GM12873 (cell line): ENCODE results near the gene CTBP2.

Experiments used
- TF ChIP-seq, protein P1 (sequence below): IDR thresholded peaks from 2 replicates; pipeline ENCODE4 v1.5.1; 2012; ENCODE audit warnings: low read depth, mild to moderate bottlenecking, moderate library complexity, low read length, control low read depth; ENCODE audit not compliant: insufficient read depth; ENCODE audit errors: missing control alignments

The CTBP2 gene

DNA sequence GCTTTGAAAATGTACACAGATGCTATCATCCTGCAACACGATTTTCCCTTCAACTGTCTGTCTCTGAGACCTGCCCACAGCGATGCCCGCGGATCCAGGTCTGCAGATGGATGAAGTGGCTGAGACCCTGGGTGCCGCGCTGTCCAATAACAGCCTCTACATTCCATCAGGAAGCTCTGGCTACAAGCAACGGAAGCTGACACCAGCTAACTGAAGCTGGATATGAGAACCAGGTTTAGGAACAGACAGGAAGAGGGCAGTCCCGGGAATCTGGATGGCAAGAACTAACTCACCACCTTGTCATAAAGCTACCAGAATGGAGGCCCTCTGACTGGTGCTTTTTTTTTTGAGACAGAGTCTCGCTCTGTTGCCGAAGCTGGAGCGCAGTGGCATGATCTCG lies 32.3 kb upstream of the CTBP2 start:
- TF ChIP-seq, protein P1, sequence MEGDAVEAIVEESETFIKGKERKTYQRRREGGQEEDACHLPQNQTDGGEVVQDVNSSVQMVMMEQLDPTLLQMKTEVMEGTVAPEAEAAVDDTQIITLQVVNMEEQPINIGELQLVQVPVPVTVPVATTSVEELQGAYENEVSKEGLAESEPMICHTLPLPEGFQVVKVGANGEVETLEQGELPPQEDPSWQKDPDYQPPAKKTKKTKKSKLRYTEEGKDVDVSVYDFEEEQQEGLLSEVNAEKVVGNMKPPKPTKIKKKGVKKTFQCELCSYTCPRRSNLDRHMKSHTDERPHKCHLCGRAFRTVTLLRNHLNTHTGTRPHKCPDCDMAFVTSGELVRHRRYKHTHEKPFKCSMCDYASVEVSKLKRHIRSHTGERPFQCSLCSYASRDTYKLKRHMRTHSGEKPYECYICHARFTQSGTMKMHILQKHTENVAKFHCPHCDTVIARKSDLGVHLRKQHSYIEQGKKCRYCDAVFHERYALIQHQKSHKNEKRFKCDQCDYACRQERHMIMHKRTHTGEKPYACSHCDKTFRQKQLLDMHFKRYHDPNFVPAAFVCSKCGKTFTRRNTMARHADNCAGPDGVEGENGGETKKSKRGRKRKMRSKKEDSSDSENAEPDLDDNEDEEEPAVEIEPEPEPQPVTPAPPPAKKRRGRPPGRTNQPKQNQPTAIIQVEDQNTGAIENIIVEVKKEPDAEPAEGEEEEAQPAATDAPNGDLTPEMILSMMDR, result no peak

DNA sequence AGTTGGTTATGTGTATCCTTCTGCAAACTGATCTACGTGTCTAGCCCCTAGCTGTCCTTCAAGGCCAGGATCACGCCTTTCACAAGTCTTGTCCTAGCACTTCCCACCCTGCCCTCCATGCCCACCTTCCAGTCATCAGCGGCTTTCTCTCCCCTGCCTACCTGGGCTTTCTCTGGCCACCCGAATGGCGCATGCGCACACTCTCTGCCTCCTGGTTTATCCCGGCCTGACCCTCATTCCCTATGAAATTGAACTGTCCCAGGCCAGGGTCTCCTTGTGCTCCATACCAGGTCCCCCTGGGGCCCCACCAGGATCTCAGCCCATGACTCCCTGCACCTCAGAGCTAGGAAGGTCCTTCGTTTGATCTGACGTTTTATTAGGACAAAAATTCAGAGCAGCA lies 31.6 kb upstream of the CTBP2 start:
- TF ChIP-seq, protein P1, result no peak

DNA sequence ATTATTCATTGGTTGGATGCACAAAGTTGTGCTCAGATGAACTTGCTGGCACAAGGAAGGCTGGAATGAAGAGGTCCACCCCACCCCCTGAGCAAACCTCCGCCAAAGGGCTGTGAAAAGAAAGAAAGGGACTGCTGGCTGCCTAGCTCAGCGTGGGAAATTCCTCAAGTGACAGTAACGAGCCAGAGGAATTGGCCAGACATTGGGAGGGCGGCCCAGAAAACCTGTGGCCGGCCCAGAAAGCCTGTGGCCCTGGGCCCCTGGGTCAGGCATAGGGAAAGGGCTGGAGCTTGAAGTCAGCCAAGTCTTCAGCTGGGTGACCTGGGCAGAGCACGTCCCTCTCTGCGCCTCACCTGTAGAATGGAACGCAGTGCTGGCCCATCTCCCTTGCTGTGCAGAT lies 30.6 kb upstream of the CTBP2 start:
- TF ChIP-seq, protein P1, result no peak

DNA sequence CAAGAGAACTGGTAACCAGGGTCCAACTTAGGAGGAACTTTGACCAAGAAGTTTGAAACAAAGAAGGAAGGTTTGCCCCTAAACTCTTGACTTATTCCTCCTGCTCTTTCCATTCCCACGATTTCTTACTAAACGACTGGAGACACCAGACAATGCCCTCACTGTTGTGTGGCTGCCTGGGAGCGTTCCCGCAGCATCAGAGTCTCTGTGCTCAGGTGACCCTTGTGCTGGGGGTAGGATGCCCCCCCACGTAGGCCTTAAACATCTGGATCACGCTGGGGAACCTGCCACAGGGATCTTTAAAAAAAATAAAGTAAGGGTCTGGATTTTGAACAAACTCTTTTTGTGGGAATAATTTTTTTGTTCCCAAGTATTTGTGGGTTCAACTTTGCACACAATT lies 30.1 kb upstream of the CTBP2 start:
- TF ChIP-seq, protein P1, result no peak

DNA sequence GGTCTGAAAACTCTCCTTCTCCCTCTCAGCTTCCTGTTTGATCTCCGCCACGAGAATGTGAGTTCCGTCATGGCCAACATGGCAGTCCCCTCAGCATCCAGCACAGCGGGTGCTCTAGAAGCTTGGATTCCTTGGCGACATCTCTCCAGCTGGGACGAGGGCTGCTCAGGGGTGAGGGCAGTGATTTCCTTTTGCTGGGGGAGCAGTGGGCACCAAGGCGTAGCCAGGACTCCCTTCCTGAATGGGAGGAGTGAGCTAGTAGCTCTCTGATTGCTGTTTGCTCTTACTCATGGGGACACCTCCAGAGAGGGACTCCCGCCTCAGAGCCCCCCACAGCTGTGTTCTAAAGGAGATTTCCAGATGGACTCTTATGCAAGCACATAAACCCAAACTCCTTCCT lies 28.8 kb upstream of the CTBP2 start:
- TF ChIP-seq, protein P1, result no peak

DNA sequence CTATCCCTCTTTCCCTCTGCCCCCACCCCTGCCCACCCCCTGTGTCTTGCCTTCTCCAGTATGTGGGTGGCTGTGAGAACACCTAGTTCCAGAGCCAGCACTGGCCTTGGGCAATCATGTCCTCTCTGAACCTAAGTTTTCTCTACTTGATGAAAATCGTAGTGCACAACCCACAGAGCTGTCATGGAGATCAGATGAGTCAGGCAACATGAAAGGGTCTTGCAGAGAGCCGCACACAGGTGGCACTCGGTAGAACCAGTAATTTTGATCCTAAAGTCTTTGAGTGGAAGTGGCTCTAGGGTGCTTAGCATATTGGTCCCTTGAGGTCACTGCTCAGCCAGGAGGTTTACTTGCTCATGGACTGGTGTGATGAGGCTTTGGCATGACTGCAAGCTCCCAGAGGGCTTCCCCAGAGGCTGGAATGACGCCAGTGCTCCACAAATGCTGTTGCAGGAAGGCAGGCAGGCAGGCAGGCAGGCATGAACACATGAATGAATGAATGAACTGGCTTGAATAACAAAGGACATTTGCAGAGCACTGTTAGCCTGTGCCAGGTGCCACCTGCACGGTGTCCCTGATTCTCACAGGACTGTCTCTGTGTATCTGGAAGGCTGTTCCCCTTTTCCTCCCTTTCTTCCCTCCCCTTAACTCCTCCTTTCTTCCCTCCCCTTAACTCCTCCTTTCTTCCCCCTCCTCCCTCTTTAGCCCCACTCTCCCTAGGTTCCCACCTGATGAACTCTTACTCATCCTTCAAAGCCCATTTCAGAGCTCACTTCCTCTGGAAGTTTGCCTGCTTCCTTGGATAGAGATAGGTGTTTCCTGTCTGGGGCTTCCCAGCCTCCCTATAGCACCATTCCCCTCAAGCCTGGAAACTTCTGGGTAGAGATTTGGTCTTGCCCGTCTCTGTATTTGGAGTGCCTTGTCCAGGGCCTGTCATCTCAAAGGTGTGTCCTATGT lies 27.2 kb upstream of the CTBP2 start:
- TF ChIP-seq, protein P1, result no peak

DNA sequence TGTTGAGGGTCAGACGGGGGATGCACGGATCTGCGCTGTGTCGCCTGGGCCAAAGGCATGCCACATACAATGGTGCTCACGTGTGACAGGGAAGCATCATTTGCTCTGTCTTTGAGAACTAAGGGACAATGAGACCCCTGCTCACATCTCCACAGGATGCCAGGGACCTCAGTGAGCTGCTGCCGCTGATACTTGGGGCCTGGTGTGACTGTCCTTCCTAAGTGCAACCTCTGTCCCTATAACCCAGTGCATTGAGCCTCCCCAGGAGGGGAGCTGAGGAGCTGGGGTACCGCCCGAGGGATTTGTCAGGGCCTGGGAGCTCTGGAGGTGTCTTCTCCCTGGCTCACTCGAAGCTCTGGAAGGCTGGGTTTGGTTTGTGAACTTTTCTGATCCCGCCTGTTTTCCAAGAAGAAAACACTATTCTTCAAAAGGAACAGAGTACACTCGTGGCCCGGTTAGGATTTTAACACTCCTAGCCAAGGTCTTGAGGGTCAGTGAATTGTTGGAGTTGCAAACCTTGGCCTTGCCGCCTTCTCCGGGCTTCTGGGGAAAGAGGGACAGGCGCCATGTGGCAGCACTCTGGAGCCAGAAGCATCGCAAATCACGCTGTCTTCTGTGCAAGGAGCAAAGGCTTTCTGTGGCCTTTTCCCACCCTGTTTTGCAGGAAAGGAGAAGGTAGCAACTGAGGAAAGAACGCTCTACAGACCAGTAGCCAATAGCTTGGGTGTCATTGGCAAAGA lies 26.2 kb upstream of the CTBP2 start:
- TF ChIP-seq, protein P1, result no peak
